ENCODE measurements around the gene GLTPD2. TPM values are rescaled to one million over a fixed set of nuclear protein-coding genes. Genes with fewer than 3 reads are reported as not detected.
"Not testable (repeated sequence)": the region's sequence is repeated elsewhere in the genome, so short reads cannot be mapped to it uniquely, and the experiment has no call there.

The GLTPD2 gene
- total and polyA plus RNA-seq, 5 experiments from 2014 or later = 0.36 to 0.39 (median 0.39) TPM; not detected in 2

GRCh38 chr17:4815043-4815675 lies 26.4 kb downstream of the GLTPD2 start:
- ATAC-seq (no peak), DNase-seq (no peak)
- Mint-ChIP-seq H3K9me3 (no peaks in the 10 kb centered on the region), H3K27ac (no peak overlapping the region), H3K4me1 (peaks cover 0 to 7% (median 2%) of the 10 kb centered on the region in 4 donors), H3K36me3 (peaks cover 0 to 14% (median 2%) of the 10 kb centered on the region in 3 donors), H3K27me3 (no peaks in the 10 kb centered on the region), H3K4me3 (no peak overlapping the region)
- POLR2A ChIA-PET = no interaction called here

- H3K4me1 Mint-ChIP-seq = peaks cover 0 to 3% (median under 1%) of the 10 kb centered on the region in 4 donors
- H3K27me3 Mint-ChIP-seq = no peaks in the 10 kb centered on the region
- H3K4me3 Mint-ChIP-seq = no peak overlapping the region
- H3K36me3 Mint-ChIP-seq = peaks cover 0 to 12% (median 2%) of the 10 kb centered on the region in 3 donors
- no peaks in the 10 kb centered on the region for H3K9me3 Mint-ChIP-seq
- POLR2A ChIA-PET = no interaction called here
- no peak for DNase-seq
- no peak overlapping the region for H3K27ac Mint-ChIP-seq
- ATAC-seq = no peak
Observed at GRCh38 chr17:4816826-4817225, 28.1 kb downstream of the GLTPD2 start.

DNA sequence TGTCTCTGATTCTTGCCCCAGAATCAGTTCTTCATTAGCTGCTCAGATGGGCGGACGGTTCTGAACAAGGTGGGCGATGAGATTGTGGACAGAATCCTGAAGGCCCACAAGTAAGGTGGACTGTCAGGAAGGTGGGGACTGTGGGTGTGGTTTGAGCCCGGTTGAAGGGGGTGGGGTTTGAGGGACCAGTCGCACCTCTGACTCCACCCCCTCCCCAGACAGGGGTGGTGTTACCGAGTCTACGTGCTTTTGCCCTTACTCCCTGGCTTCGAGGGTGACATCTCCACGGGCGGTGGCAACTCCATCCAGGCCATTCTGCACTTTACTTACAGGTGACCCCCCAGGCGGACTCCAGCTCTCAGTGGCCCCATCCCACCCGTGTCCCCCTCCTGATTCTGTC lies 29.5 kb downstream of the GLTPD2 start:
- Mint-ChIP-seq H3K27ac (no peak overlapping the region), H3K4me3 (no peak overlapping the region), H3K9me3 (no peaks in the 10 kb centered on the region), H3K4me1 (peaks cover 0 to 1% (median 0%) of the 10 kb centered on the region in 4 donors), H3K36me3 (peaks cover 0 to 15% (median 2%) of the 10 kb centered on the region in 3 donors), H3K27me3 (no peaks in the 10 kb centered on the region)
- POLR2A ChIA-PET = no interaction called here
- ATAC-seq (no peak), DNase-seq (no peak)

DNA sequence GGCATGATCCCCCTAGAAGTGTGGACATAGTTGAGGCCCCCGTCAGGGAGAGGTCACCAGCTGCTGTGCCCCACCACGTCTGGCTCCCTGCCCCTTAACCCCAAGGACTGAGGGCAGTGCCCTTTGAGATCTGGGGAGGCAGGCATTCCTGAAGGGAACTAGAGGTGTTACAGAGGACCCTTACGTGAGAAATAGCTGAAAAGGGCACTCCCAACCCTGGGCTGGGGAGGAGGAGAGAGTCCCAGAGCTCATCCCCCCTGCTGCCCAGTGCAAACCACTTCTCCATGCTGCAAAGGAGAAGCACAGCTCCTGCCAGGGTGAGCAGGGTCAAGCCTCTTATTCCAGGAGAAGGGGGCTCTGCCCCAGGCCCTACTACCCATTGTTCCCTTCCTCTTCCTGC lies 34.1 kb downstream of the GLTPD2 start:
- H3K36me3 Mint-ChIP-seq = peaks cover 0 to 6% (median 0%) of the 10 kb centered on the region in 3 donors
- no peaks in the 10 kb centered on the region for H3K27me3 Mint-ChIP-seq
- no peak for DNase-seq
- no peak for ATAC-seq
- no peaks in the 10 kb centered on the region for H3K4me1 Mint-ChIP-seq
- POLR2A ChIA-PET = interaction anchor here (0.6 kb wide), 1 partner anchor 39 kb away, joined by 3 read pairs; no protein-coding TSS in a partner anchor
- H3K27ac Mint-ChIP-seq = no peak overlapping the region
- no peak overlapping the region for H3K4me3 Mint-ChIP-seq
- H3K9me3 Mint-ChIP-seq = no peaks in the 10 kb centered on the region

GRCh38 chr17:4823373-4824089 lies 34.8 kb downstream of the GLTPD2 start:
- no peaks in the 10 kb centered on the region for H3K9me3 Mint-ChIP-seq
- DNase-seq (no peak), ATAC-seq (no peak)
- no peak overlapping the region for H3K4me3 Mint-ChIP-seq
- peaks cover 0 to 6% (median 0%) of the 10 kb centered on the region in 3 donors for H3K36me3 Mint-ChIP-seq
- no peak overlapping the region for H3K27ac Mint-ChIP-seq
- H3K4me1 Mint-ChIP-seq = no peaks in the 10 kb centered on the region
- POLR2A ChIA-PET = interaction anchor here (0.6 kb wide), 1 partner anchor 40 kb away, joined by 3 read pairs; no protein-coding TSS in a partner anchor
- peaks cover 0 to 1% (median 0%) of the 10 kb centered on the region in 5 donors for H3K27me3 Mint-ChIP-seq

DNA sequence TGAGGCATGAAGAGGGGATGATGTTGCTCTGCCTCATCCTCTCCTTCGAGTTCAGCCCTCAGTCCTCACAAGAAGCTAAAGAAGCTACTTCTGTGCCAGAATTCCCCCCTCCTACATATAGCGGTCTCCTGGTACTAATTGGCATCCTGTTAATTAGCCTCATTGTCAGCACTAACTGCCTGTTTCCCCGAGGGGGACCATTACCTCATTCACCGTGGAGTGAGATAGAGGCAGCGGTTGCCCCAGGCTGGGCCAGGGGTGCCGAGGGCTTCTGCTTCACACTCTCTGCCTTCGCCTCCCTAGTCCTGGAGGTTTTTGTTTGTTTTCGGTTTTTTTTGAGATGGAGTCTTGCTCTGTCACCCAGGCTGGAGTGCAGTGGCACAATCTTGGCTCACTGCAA lies 38.6 kb downstream of the GLTPD2 start:
- no peaks in the 10 kb centered on the region for H3K9me3 Mint-ChIP-seq
- no peak for ATAC-seq
- DNase-seq = no peak
- H3K36me3 Mint-ChIP-seq = no peaks in the 10 kb centered on the region
- POLR2A ChIA-PET = no interaction called here
- no peaks in the 10 kb centered on the region for H3K4me1 Mint-ChIP-seq
- H3K27ac Mint-ChIP-seq = no peak overlapping the region
- no peak overlapping the region for H3K4me3 Mint-ChIP-seq
- H3K27me3 Mint-ChIP-seq = peaks cover 0 to 1% (median 0%) of the 10 kb centered on the region in 5 donors

DNA sequence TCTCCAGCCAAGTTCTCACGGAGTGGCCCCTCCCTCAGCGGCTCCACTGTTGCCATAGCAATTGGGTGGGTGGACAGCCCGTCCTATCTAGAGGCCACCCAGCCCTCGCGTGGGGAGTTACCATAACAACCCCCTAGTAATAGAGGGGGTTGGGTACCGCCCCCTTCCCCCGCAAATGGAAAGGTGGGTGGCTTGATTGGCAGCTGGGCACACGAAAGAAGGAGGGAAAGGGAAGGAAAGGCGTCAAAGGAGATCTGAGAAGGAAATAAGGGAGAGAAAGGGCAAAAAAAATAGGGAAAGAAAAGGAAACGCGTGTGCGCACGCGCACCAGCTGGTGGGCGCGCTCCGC lies 44.0 kb downstream of the GLTPD2 start:
- ATAC-seq = peak; percentile 21 to 32
- H3K27ac Mint-ChIP-seq = peak overlapping the region; percentile 85 to 98 (median 94)
- not testable (repeated sequence) for H3K27me3 Mint-ChIP-seq, H3K36me3 Mint-ChIP-seq, DNase-seq, H3K9me3 Mint-ChIP-seq
- peak overlapping the region; percentile 90 to 97 (median 93) for H3K4me3 Mint-ChIP-seq
- peaks cover 22 to 39% (median 31%) of the 10 kb centered on the region in 4 donors for H3K4me1 Mint-ChIP-seq
- POLR2A ChIA-PET = interaction anchor here (0.6 to 2.7 kb wide), 5 partner anchors 13 to 122 kb away, joined by 3 to 9 read pairs (median 4); partner anchors contain the start of genes ARRB2, GLTPD2 and PSMB6

GRCh38 chr17:4833178-4833940 lies 44.6 kb downstream of the GLTPD2 start, which contains the start of gene MINK1:
MINK1 (plus strand) TSS chr17:4833340; CDS start chr17:4833584, 244 bp downstream.
- Mint-ChIP-seq H3K27me3 (no peaks in the 10 kb centered on the region), H3K27ac (peak within 1 kb of the TSS; percentile 85 to 98 (median 94)), H3K4me1 (peaks cover 23 to 45% (median 35%) of the 10 kb centered on the region in 4 donors), H3K36me3 (peaks cover 0 to 5% (median 0%) of the 10 kb centered on the region in 3 donors), H3K9me3 (no peaks in the 10 kb centered on the region), H3K4me3 (peak within 1 kb of the TSS; percentile 90 to 98 (median 93))
- ATAC-seq = peak; percentile 88 to 89
- POLR2A ChIA-PET = interaction anchor here (0.6 to 2.7 kb wide), 8 partner anchors 14 to 123 kb away, joined by 3 to 9 read pairs (median 4); partner anchors contain the start of genes ARRB2, GLTPD2, PLD2 and PSMB6
- DNase-seq = peak; percentile 80 to 94 (median 86)

DNA sequence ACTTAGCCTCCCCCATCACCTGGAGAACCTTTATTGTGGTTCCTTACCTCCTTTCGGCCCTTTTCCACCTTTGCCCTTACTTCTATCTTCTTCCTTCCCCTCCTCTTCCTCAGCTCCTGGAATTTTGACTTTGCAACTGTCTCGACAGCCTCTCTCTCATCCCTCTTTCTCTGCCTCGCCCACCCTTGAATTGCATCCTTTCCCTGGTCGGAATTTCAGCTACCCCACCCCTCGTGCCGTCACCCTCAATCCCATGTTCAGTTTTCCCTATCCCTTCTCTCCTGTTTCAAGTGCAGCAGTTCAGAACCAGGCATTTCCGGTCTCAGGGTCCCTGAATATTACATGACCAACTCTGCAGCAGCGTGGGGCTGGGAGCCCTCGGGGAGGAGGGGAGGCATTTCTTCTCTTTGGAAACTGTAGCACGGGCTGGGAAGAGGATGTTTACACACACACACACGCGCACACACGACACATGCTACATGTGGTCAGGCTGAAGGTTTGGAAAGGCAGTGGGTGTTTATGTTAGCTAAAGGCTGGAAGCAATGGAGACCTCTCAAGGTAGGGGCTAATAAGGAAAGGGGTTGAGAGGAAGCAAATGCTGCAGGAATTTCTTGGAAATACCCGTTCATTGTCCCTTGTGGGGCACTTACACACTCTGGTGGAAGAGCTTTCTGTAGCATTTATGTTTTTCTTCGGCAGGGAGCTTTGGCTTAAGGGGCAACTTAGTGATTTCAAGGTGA lies 45.3 kb downstream of the GLTPD2 start:
- ATAC-seq (no peak), DNase-seq (peak in 2 of 10 donors; percentile 9 to 23)
- POLR2A ChIA-PET = interaction anchor here (1.0 to 2.7 kb wide), 5 partner anchors 27 to 124 kb away, joined by 3 to 9 read pairs (median 6); partner anchors contain the start of genes ARRB2, GLTPD2, PLD2 and PSMB6
- Mint-ChIP-seq H3K9me3 (no peaks in the 10 kb centered on the region), H3K36me3 (peaks cover 0 to 7% (median under 1%) of the 10 kb centered on the region in 3 donors), H3K27ac (peak overlapping the region; percentile 53 to 96 (median 80)), H3K27me3 (no peaks in the 10 kb centered on the region), H3K4me3 (peak overlapping the region; percentile 86 to 98 (median 90)), H3K4me1 (peaks cover 24 to 49% (median 36%) of the 10 kb centered on the region in 4 donors)

DNA sequence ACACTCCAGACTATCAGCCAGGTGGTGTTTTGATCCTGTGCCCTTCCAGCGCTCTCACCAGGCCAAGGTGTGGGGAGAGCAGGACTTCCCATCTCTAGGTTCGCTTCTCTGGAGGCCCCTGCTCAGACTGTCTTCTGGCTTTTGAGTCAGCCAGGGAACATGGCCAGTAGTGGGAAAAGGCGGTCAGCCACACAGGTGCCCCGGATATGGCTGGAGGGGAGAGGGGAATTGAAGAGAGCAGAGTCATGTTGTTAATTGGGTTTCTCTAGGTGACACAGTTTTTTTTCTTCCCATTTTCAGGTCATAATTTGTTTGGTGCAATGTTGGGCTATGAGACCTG lies 45.9 kb downstream of the GLTPD2 start:
- DNase-seq (no peak), ATAC-seq (no peak)
- Mint-ChIP-seq H3K4me1 (peaks cover 29 to 55% (median 42%) of the 10 kb centered on the region in 4 donors), H3K27ac (peak overlapping the region in 9 of 10 donors; percentile 53 to 93 (median 79)), H3K27me3 (no peaks in the 10 kb centered on the region), H3K9me3 (no peaks in the 10 kb centered on the region), H3K36me3 (peaks cover 0 to 11% (median 4%) of the 10 kb centered on the region in 3 donors), H3K4me3 (peak overlapping the region; percentile 86 to 98 (median 90))
- POLR2A ChIA-PET = interaction anchor here (1.3 to 2.7 kb wide), 4 partner anchors 28 to 124 kb away, joined by 5 to 9 read pairs (median 7); partner anchors contain the start of genes ARRB2, GLTPD2, PLD2 and PSMB6

DNA sequence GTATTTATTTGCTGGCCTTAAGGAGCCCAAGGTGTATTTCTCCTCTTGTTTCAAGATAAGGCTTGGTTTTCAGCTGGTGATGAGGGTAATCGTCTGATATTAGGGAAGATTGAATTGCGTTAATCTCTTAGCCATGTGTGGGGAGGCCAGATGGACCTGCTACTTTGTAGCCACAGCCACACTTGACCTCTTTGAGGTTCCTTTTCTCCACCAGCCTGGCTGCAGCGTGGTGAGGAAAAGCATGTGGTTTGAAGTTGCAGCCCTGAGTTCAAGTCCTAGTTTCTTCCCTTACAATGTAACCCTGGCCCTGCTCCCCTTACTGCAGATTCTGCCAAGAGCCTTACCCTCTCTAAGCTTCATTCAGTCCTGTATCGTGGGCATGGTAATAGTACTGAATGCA lies 47.5 kb downstream of the GLTPD2 start:
- POLR2A ChIA-PET = interaction anchor here (0.8 kb wide), 1 partner anchor 13 kb away, joined by 3 read pairs; no protein-coding TSS in a partner anchor
- no peak for ATAC-seq
- no peak for DNase-seq
- peaks cover 41 to 70% (median 57%) of the 10 kb centered on the region in 4 donors for H3K4me1 Mint-ChIP-seq
- peak overlapping the region in 8 of 10 donors; percentile 38 to 91 (median 56) for H3K4me3 Mint-ChIP-seq
- H3K27ac Mint-ChIP-seq = peak overlapping the region in 9 of 10 donors; percentile 6 to 87 (median 45)
- no peaks in the 10 kb centered on the region for H3K9me3 Mint-ChIP-seq
- H3K36me3 Mint-ChIP-seq = peaks cover 0 to 15% (median 4%) of the 10 kb centered on the region in 3 donors
- H3K27me3 Mint-ChIP-seq = no peaks in the 10 kb centered on the region

Measured in naive thymus-derived CD8-positive, alpha-beta T cell (primary cell).